ENCODE measurements around the gene GRM4.

The GRM4 gene

DNA sequence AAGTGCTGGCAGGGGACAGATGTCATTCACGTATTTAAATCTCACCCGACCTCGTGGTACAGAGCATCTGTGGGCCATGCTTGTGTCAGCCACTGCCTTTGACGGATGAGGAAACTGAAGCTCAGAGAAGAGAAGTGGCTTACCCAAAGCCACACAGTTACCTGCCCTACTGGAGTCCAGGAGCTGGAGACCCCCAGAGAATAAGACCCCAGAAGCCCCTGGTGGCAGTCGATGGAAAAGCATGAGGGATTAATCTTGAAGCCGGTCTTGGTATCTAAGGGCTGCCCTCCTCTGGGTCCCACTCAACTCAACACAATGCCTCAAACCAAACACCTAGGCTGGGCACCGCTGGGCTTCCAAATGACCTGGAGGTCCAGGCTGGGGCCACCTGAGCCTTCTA is 83.1 kb downstream of the GRM4 start:
- DNase-seq (ENCODE audit: low read depth in 2 of 2), result no peak

DNA sequence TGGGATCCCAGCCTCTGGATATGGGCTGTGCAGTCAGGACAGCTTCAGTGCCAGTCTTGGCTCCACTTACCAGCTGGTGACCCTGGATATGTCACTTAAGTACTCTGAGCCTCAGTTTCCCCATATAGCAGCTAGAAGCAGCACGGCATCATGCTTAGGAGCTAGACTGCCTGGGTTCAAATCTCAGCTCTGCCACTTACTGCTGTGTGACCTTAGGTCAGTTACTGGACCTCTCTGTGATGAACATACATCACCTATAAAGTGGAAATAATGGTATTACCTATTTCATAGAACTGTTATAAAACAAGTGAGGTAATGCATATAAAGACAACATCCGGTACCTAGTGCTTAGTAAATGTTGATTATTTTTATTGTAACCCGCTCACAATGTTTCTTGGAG is 83.7 kb downstream of the GRM4 start:
- DNase-seq (ENCODE audit: low read depth in 2 of 2), result no peak

DNA sequence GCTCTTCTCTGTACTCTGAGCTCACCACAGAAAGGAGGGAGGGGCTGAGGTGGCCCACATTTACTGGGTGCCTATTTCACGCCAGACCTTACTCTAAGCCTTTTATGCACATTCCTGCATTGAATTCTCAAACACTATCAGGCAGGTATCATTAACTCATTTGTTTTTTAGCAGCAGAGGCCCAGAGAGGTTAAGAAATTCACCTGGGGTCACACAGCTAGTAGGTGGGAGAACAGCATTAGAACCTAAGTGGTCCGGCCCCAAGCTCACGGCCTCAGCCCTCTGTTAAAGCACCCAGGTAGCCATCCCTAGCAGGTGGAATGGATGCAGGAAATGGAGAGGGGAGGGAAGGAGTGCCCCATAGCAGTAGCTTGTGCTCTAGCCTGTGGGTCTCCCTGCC is 84.5 kb downstream of the GRM4 start:
- no peak for DNase-seq (ENCODE audit: low read depth in 2 of 2)

DNA sequence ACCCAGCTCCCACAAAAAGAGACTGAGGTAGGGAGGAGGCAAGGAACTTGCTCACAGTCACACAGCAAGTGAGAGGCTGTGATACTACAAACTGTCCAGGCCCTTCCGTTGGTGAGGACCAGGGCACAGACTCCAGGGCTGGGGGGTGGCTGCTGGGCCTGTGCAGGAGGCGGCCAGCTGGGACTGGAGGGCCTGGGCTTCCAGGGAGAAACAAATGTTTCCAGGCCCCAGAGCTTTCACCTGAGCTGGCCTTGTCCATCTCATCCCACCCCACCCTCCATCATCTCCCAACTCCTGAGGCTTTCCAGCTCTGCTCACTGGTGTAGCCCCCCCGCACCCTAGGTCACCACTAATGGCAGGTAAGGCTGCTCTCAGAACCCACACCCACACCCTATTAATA is 86.0 kb downstream of the GRM4 start:
- no peak for DNase-seq (ENCODE audit: low read depth in 2 of 2)

DNA sequence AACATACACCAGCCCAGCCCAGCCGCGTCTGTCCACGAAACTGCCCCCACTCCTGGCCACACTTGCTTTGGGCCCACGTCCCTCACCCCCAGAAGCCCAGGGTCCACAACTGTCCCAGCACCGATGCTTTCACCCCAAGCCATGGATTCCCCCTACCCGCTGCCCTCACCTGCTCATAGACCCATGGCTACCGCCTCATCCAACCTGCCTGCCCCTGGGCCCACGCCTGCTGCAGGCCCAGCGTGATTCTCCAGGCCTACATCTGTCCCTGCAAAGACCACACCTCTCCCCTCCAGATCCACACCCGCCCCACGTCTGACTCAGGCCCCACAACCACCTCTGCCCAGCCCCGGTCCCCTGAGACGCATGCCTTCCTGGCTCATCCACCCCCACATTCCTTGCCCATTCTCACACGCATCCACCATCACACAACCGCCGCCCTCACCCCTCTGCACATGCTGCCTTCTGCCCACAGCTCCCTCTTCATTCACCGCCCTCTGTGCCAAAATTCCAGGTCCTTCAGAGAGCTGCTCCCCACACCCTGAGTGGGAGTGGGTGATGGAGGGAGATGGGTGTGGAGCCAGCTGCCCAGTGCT is 86.7 kb downstream of the GRM4 start:
- peak; percentile 2 to 5 for DNase-seq (ENCODE audit: low read depth in 2 of 2)

GRCh38 chr6:34057790-34058189 is 88.1 kb downstream of the GRM4 start:
- DNase-seq (ENCODE audit: low read depth in 2 of 2), result no peak

- DNase-seq (ENCODE audit: low read depth in 2 of 2), result no peak
Observed at GRCh38 chr6:34057191-34057590, 88.7 kb downstream of the GRM4 start.

DNA sequence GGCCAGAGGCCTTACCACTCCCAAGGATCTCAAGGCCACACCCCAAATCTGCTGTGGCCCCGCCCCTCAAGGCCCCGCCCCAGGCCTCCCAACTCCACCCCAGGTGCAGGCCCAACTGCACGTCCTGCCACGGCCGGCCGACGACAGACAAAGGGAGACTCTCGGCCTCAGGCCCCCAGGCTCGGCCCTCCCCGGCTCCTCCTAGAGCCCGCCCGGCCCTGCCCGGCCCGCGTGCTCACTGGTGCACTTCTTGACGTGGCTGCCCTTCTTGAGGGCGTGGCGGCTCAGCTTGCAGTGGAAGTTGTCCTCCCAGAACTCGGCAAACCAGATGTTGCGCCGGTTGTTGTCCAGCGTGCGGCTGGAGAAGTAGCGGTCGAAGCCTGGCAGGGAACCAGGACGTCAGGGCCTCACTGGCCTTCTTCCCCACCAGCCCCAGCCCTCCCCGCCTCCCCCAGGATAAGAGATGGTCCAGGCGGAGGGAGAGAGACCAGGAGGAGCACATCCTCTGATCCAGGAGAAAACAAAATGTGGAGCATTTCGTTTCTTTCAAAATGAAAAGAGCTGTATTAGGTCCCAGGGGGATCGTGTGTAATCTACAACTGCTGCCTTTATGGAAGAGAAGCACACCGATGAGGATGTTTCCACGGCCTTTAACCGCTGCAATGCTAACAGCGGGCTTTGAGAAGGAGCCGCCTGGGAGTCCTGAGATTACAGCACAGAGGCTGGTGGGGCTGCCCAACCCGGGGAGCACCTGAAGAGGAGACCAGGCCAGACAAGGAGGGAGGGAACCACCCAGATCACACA is 89.4 kb downstream of the GRM4 start:
- DNase-seq (ENCODE audit: low read depth in 2 of 2), result peak; percentile 12 to 14

DNA sequence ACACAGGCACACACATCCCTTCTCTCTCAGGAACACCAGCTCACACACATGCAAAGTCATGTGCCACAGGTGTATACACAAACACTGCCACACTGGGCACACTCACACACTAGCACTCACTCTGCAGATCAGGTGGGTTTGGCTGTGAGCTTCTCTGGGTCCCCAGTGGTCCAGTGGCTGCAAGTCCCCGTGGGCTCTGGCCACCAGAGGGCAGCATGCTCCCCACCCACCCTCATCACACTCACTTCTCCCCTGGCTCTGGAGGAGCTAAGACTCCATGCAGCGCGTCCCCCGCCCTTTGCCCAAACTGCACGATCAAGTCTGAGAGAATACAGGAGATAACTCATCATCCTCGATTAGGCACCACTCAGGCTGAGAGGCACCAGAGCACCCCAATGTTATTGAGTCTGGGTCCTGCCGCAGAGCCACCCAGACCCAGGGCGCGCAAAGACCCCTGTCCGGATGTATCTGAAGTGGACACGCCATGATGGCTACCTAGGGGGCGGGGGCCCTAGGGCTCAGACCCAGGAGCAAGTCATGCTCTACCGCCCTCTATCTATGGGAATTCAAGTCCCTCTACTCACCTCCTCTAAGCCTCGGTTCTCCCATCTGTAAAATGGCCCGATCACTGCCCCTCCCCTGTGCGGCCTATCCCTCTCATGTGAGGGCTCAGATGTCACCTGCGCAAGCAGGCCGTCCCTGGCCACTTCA is 90.5 kb downstream of the GRM4 start:
- DNase-seq (ENCODE audit: low read depth in 2 of 2), result peak; percentile 10 to 11

- DNase-seq (ENCODE audit: low read depth in 2 of 2), result no peak
Observed at GRCh38 chr6:34053721-34054120, 92.2 kb downstream of the GRM4 start.

DNA sequence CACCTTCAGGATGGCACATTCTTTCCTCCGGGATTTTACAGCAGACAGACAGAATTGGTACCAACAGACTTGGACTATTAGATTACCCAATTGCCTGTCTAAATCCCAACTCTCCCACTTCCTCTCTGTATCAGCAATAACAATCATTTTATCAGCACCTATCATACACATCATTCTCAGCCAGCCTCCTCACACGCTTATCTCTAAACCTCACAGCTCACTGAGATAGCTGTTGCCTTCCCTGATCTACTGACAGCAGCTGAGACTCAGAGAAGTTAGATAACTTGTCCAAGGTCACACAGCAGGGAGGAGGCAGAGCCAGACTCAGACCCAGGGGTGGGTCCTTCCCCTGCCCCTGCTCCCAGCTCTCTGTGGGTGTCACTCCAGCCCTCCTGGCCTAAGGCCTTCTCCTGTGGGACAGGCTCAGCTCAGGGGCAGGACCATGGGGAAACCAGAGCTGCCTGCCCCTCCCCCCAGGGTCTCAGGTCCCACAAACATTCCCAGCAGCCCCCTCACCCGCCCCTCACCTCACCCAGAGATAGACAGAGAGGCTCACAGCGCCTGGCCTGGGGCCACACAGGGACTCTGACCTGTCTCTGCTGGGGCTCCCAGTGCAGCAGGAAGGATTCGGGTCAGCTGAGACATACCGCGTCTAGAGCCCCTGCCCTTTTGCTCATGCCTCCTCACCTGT is 92.8 kb downstream of the GRM4 start:
- DNase-seq (ENCODE audit: low read depth in 2 of 2), result no peak

DNA sequence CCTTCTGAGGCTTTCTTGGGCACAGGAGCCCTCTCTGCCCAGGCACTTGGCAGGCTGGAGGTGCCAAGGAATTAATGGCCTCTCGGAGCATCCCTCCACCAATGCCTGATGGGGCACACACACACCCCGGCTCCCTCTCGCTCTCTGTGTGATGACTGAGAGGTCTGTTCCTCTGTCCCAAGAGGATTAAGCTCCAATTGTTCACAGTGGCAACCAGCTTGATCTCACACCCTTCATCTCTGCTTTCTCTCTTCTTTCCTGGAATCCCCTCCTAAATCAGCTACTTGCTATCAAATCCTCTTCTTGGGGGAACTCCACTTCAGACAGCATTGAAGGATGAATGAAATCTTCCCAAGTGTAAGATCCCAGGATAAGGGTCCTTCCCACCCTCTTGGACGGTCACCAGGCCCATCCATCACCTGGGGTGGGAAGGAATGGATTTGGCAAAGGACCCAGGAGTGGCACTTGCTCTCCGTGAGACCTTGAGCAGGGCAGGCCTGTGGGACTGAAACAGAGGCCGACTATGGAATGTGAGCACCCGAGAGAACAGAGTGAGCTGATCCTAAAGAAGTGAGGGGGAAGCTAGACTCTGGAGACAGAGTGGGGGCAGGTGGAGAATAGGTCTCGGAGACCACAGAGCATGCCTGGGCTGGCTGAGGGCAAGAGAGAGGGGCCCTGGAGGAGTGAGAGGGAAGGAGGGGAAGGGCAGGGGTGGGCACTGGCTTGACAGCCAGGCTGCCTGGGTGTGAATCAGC is 93.6 kb downstream of the GRM4 start:
- DNase-seq (ENCODE audit: low read depth in 2 of 2), result no peak

GRCh38 chr6:34051331-34051919 is 94.5 kb downstream of the GRM4 start:
- no peak for DNase-seq (ENCODE audit: low read depth in 2 of 2)

GRCh38 chr6:34050691-34051090 is 95.2 kb downstream of the GRM4 start:
- no peak for DNase-seq (ENCODE audit: low read depth in 2 of 2)

DNA sequence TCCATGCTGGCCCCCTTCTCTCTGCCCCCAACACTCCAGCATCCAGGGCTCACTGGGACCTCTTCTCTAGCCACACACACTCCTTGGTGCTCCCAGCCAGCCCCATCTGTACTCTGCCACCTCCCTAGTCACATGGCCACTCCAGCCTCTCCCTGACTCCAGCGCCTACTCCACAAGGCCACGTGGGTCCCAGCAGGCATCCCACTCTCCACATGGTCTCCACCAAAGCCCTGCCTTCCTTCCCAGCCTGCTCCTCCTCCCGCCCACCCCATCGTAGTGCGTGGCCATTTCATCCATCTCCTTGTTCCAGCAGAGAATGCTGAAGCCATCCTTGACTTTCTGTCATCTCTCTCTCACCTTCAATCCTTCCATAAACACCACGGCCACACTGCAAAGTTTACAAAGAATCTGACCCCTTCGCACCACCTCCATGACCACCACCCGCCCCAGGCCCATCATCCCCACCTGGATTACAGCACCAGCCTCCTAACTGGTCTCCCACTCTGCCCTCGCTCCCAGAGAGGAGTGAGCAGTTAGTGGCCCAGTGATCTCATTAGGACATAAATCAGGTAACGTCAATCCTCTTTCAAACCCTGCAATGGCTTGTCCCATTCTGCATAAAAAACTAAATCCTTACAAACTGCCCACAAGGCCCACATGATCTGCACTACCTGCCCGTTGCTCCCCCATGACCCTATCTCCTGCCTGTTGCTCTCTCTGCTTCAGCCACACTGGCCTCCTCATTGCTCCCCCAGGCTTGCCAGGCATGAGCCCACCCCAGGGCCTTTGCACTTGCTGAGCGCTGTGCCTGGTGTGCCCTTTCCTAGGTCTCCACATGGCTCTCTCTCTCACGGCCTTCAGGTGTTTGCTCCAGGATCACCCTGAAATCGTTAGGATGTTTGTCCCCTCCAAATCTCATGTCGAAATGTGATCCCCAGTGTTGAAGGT is 96.2 kb downstream of the GRM4 start:
- DNase-seq (ENCODE audit: low read depth in 2 of 2), result no peak

DNA sequence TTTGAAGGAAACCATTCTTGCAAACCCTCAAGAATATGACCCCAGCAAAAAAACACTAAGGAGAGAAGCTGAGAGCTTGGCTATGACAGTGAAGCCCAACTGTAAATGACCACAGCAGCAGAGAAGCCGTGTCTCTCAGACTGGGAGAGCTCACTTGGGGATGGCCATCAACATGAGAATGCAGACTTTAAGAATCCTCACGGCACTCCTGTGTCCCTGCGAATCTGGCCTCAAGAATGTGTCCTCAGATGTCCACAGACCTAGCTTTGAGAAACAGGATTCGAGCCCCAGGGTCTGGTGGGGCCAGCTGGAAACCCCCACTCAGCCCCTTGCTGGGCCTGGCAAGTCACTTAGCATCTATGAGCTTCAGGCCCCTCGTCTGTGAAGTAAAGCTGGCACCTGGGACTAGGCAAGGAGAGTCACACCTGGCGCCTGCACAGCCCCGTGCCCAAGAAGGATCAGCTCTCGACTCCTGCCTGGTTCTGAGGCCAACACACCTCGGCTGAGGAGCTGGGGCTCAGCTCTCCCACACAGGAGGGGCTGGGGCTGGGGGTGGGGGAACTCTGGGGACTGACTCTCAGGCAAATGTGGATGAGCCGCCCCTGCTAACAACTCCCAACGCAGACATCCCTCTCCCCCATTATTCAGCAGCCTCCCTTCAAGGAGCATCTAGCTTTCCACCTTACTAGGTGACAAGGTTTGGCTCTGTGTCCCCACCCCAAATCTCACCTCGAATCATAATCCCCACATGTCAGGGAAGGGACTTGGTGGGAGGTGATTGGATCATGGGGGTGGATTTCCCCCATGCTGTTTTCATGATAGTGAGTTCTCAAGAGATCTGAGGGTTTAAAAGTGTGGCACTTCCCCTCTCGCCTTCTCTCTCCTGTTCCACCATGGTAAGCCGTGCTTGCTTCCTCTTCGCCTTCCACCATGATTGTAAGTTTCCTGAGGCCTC is 97.7 kb downstream of the GRM4 start:
- no peak for DNase-seq (ENCODE audit: low read depth in 2 of 2)

DNA sequence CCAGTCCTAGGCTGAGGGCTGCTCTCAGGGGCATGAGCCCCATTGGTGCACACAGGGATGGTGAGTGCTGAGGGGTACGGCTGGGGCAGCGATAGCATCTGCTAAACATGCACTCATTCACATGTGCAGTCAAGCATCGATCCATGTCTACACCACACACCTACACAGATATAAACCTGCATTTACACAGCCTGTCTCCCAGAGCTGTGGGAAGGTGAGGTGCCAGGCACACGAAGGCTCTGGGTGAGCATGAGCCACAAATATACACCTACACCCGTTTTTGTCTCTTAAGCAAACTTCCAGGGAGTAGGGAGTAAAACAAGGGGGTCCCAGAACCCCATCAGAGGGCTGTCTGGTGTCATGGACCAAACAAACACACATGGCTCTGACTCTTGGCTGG is 99.3 kb downstream of the GRM4 start:
- DNase-seq (ENCODE audit: low read depth in 2 of 2), result no peak

GRCh38 chr6:34045771-34046170 is 100.1 kb downstream of the GRM4 start:
- no peak for DNase-seq (ENCODE audit: low read depth in 2 of 2)

Data from fibroblast of skin of left biceps (primary cell).